CD4-positive, CD25-positive, alpha-beta regulatory T cell (primary cell): ENCODE results near the gene CD300LD. TPM values are rescaled to one million over a fixed set of nuclear protein-coding genes. Genes with fewer than 3 reads are reported as not detected.
"Not testable (repeated sequence)": the region's sequence is repeated elsewhere in the genome, so short reads cannot be mapped to it uniquely, and the experiment has no call there.

Experiments used
- ATAC-seq, 2 donors: fragments of 150-1000 bp; cut with Tn5 transposase; one replicate each; pipeline ENCODE4 v1.10.0; 2021; ENCODE audit warnings: low read depth in 2 of 2, moderate number of reproducible peaks in 2 of 2, moderate library complexity in 1 of 2
- DNase-seq, 3 donors: peaks; one replicate each; pipeline versions ENCODE4 v3.0.0 to v3.0.0-alpha.2; 2012 to 2022; ENCODE audit warnings: mixed read lengths in 1 of 3
- H3K27ac ChIP-seq: one replicate; pipeline ENCODE4 v1.7.0; 2013; ENCODE audit warnings: mild to moderate bottlenecking, low read length; ENCODE audit not compliant: insufficient read depth, poor library complexity, severe bottlenecking
- H3K27me3 ChIP-seq: one replicate; pipeline ENCODE4 v1.7.0; 2013; ENCODE audit warnings: low read length; ENCODE audit not compliant: control insufficient read depth, insufficient read depth
- H3K36me3 ChIP-seq: one replicate; pipeline ENCODE4 v1.7.0; 2013; ENCODE audit warnings: mild to moderate bottlenecking, low read length, moderate library complexity; ENCODE audit not compliant: control insufficient read depth, insufficient read depth
- H3K4me1 ChIP-seq: 2 replicates; pipeline ENCODE4 v1.7.0; 2013; ENCODE audit warnings: mild to moderate bottlenecking, low read length; ENCODE audit not compliant: insufficient read depth, control insufficient read depth, poor library complexity, severe bottlenecking
- H3K4me3 ChIP-seq: one replicate; pipeline ENCODE4 v1.7.0; 2013; ENCODE audit warnings: low read depth, mild to moderate bottlenecking, low read length, moderate library complexity
- H3K9me3 ChIP-seq, 2 experiments: 1 replicate in 1 of 2; 2 replicates in 1 of 2; pipeline ENCODE4 v1.7.0; 2013; ENCODE audit warnings: low read length in 2 of 2, mild to moderate bottlenecking in 1 of 2, moderate library complexity in 1 of 2; ENCODE audit not compliant: control insufficient read depth in 2 of 2
- H3K27ac Mint-ChIP-seq, 3 donors: one replicate each; pipeline ENCODE4 v1.8.0; 2020 to 2022; ENCODE audit warnings: mild to moderate bottlenecking in 3 of 3, mixed read lengths in 3 of 3, moderate library complexity in 2 of 3
- H3K27me3 Mint-ChIP-seq: one replicate; pipeline ENCODE4 v1.8.0; 2022; ENCODE audit warnings: mild to moderate bottlenecking, mixed read lengths
- H3K36me3 Mint-ChIP-seq: one replicate; pipeline ENCODE4 v1.8.0; 2020; ENCODE audit warnings: mixed read lengths
- H3K4me1 Mint-ChIP-seq, 4 donors: one replicate each; pipeline ENCODE4 v1.8.0; 2020 to 2022; ENCODE audit warnings: mixed read lengths in 4 of 4, mild to moderate bottlenecking in 1 of 4
- H3K4me3 Mint-ChIP-seq, 4 donors: one replicate each; pipeline ENCODE4 v1.8.0; 2020 to 2022; ENCODE audit warnings: mild to moderate bottlenecking in 4 of 4, mixed read lengths in 4 of 4, moderate library complexity in 3 of 4
- H3K9me3 Mint-ChIP-seq, 7 donors: one replicate each; pipeline ENCODE4 v1.8.0; 2020 to 2022; ENCODE audit warnings: mixed read lengths in 7 of 7, mild to moderate bottlenecking in 3 of 7, moderate library complexity in 2 of 7
- polyA plus RNA-seq, 4 donors: library from polyadenylated mRNA; unstranded; fragments of 300-500 nt; fragmentation: Illumina TruSeq; gene quantifications; one replicate each; pipeline ENCODE4 v1.2.3, GENCODE V29; 2021
- total RNA-seq: library from RNA; stranded (reverse); gene quantifications from one replicate; pipeline ENCODE4 v1.2.3, GENCODE V29; 2022

The CD300LD gene
- total RNA-seq, result not detected
- polyA plus RNA-seq, result not detected

GRCh38 chr17:74592087-74592990 lies at the start of gene CD300LD:
CD300LD (minus strand) TSS chr17:74592283; CDS start chr17:74592202, 81 bp downstream.
- Mint-ChIP-seq H3K4me1 (peaks cover 0 to 7% (median 1%) of the 10 kb centered on the region in 4 donors), H3K27me3 (peaks cover 20% of the 10 kb centered on the region), H3K36me3 (no peaks in the 10 kb centered on the region), H3K9me3 (peaks cover 0 to 4% (median 0%) of the 10 kb centered on the region in 7 donors), H3K27ac (no peak within 1 kb of the TSS), H3K4me3 (peak within 1 kb of the TSS in 1 of 4 donors; percentile 19)
- Histone ChIP-seq H3K4me1 (no peaks in the 10 kb centered on the region), H3K27me3 (peaks cover 8% of the 10 kb centered on the region), H3K27ac (no peak within 1 kb of the TSS), H3K9me3 (no peaks in the 10 kb centered on the region), H3K36me3 (no peaks in the 10 kb centered on the region), H3K4me3 (no peak within 1 kb of the TSS)
- DNase-seq (peak in 1 of 3 donors; percentile 74), ATAC-seq (no peak)

- Mint-ChIP-seq H3K27me3 (peaks cover 61% of the 10 kb centered on the region), H3K9me3 (no peaks in the 10 kb centered on the region), H3K4me1 (peaks cover 10 to 25% (median 19%) of the 10 kb centered on the region in 4 donors), H3K27ac (peak overlapping the region in 1 of 3 donors; percentile 9), H3K36me3 (no peaks in the 10 kb centered on the region), H3K4me3 (peak overlapping the region in 1 of 4 donors; percentile 8)
- no peak for ATAC-seq
- Histone ChIP-seq H3K27ac (no peak overlapping the region), H3K36me3 (no peaks in the 10 kb centered on the region), H3K27me3 (peaks cover 16% of the 10 kb centered on the region), H3K4me3 (no peak overlapping the region), H3K4me1 (peaks cover 14% of the 10 kb centered on the region), H3K9me3 (no peaks in the 10 kb centered on the region)
- DNase-seq, result peak in 1 of 3 donors; percentile 24
Observed at GRCh38 chr17:74641224-74641957, 49.3 kb upstream of the CD300LD start.

GRCh38 chr17:74639704-74640151 lies 47.6 kb upstream of the CD300LD start:
- peak in 1 of 2 donors; percentile 34 for ATAC-seq
- no peak overlapping the region for H3K27ac ChIP-seq
- H3K4me1 Mint-ChIP-seq, result peaks cover 10 to 25% (median 19%) of the 10 kb centered on the region in 4 donors

GRCh38 chr17:74637926-74638325 lies 45.8 kb upstream of the CD300LD start:
- Histone ChIP-seq H3K4me1 (peaks cover 14% of the 10 kb centered on the region), H3K27ac (no peak overlapping the region), H3K27me3 (peaks cover 13% of the 10 kb centered on the region), H3K9me3 (no peaks in the 10 kb centered on the region), H3K36me3 (no peaks in the 10 kb centered on the region), H3K4me3 (no peak overlapping the region)
- peak overlapping the region in 1 of 4 donors; percentile 30 for H3K4me3 Mint-ChIP-seq
- H3K4me1 Mint-ChIP-seq, result peaks cover 10 to 25% (median 19%) of the 10 kb centered on the region in 4 donors
- H3K9me3 Mint-ChIP-seq, result peaks cover 0 to 2% (median 0%) of the 10 kb centered on the region in 7 donors
- ATAC-seq (no peak), DNase-seq (no peak)
- H3K27ac Mint-ChIP-seq, result no peak overlapping the region
- H3K36me3 Mint-ChIP-seq, result no peaks in the 10 kb centered on the region
- peaks cover 36% of the 10 kb centered on the region for H3K27me3 Mint-ChIP-seq

More at GRCh38 chr17:74639704-74640151, 47.6 kb upstream of the CD300LD start:
- peaks cover 15% of the 10 kb centered on the region for H3K27me3 ChIP-seq
- Mint-ChIP-seq H3K4me3 (peak overlapping the region in 3 of 4 donors; percentile 15 to 66 (median 21)), H3K27me3 (peaks cover 55% of the 10 kb centered on the region), H3K27ac (no peak overlapping the region), H3K36me3 (no peaks in the 10 kb centered on the region), H3K9me3 (peaks cover 0 to 2% (median 0%) of the 10 kb centered on the region in 7 donors)
- H3K9me3 ChIP-seq, result no peaks in the 10 kb centered on the region
- DNase-seq, result peak in 1 of 3 donors; percentile 58
- peak overlapping the region; percentile 30 for H3K4me3 ChIP-seq
- peaks cover 14% of the 10 kb centered on the region for H3K4me1 ChIP-seq
- H3K36me3 ChIP-seq, result no peaks in the 10 kb centered on the region

GRCh38 chr17:74637265-74637664 lies 45.2 kb upstream of the CD300LD start:
- peaks cover 12% of the 10 kb centered on the region for H3K27me3 ChIP-seq
- Mint-ChIP-seq H3K4me1 (peaks cover 11 to 25% (median 19%) of the 10 kb centered on the region in 4 donors), H3K27ac (no peak overlapping the region), H3K36me3 (no peaks in the 10 kb centered on the region), H3K4me3 (no peak overlapping the region), H3K9me3 (peaks cover 0 to 2% (median 0%) of the 10 kb centered on the region in 7 donors), H3K27me3 (peaks cover 38% of the 10 kb centered on the region)
- H3K4me1 ChIP-seq, result peaks cover 14% of the 10 kb centered on the region
- H3K9me3 ChIP-seq, result no peaks in the 10 kb centered on the region
- H3K27ac ChIP-seq, result no peak overlapping the region
- H3K36me3 ChIP-seq, result no peaks in the 10 kb centered on the region
- ATAC-seq (no peak), DNase-seq (no peak)
- no peak overlapping the region for H3K4me3 ChIP-seq

- Mint-ChIP-seq H3K4me1 (peaks cover 8 to 20% (median 16%) of the 10 kb centered on the region in 4 donors), H3K27me3 (peaks cover 35% of the 10 kb centered on the region)
- not testable (repeated sequence) for H3K4me3 Mint-ChIP-seq, H3K27ac ChIP-seq, ATAC-seq, H3K9me3 ChIP-seq, H3K27ac Mint-ChIP-seq, DNase-seq, H3K9me3 Mint-ChIP-seq, H3K36me3 Mint-ChIP-seq, H3K36me3 ChIP-seq, H3K4me3 ChIP-seq
- H3K27me3 ChIP-seq, result peaks cover 12% of the 10 kb centered on the region
- peaks cover 14% of the 10 kb centered on the region for H3K4me1 ChIP-seq
Observed at GRCh38 chr17:74636541-74637085, 44.5 kb upstream of the CD300LD start.

GRCh38 chr17:74635418-74635817 lies 43.3 kb upstream of the CD300LD start:
- H3K4me1 Mint-ChIP-seq, result peaks cover 8 to 14% (median 12%) of the 10 kb centered on the region in 4 donors
- H3K4me3 ChIP-seq, result no peak overlapping the region
- peaks cover 36% of the 10 kb centered on the region for H3K27me3 Mint-ChIP-seq

More at GRCh38 chr17:74635418-74635817, 43.3 kb upstream of the CD300LD start:
- no peak overlapping the region for H3K4me3 Mint-ChIP-seq
- H3K9me3 ChIP-seq, result no peaks in the 10 kb centered on the region
- no peaks in the 10 kb centered on the region for H3K36me3 Mint-ChIP-seq
- DNase-seq, result no peak
- ATAC-seq, result no peak
- H3K27ac Mint-ChIP-seq, result no peak overlapping the region
- peaks cover 12% of the 10 kb centered on the region for H3K27me3 ChIP-seq
- H3K4me1 ChIP-seq, result peaks cover 14% of the 10 kb centered on the region
- no peaks in the 10 kb centered on the region for H3K36me3 ChIP-seq
- peaks cover 0 to 2% (median 0%) of the 10 kb centered on the region in 7 donors for H3K9me3 Mint-ChIP-seq
- no peak overlapping the region for H3K27ac ChIP-seq
